GM12878 (cell line): ENCODE results near the gene APOBEC3B.

Experiments used
- GABPA ChIP-seq: IDR thresholded peaks from 2 replicates; pipeline ENCODE4 v1.6.1; 2014; ENCODE audit warnings: antibody characterized with exemption, low read depth, mild to moderate bottlenecking, inconsistent platforms
- MYC ChIP-seq: IDR thresholded peaks from 2 replicates; pipeline ENCODE4 v1.6.1; 2011; ENCODE audit warnings: mild to moderate bottlenecking, low read length, moderate library complexity, inconsistent platforms; ENCODE audit not compliant: insufficient read depth, insufficient replicate concordance, insufficient read length, severe bottlenecking
- NR2C2 ChIP-seq: IDR thresholded peaks from 2 replicates; pipeline ENCODE4 v1.6.1; 2011; ENCODE audit warnings: borderline replicate concordance, low read depth; ENCODE audit not compliant: control insufficient read depth, insufficient read length
- POLR2AphosphoS5 ChIP-seq: IDR thresholded peaks from 2 replicates; pipeline ENCODE4 v1.6.1; 2011; ENCODE audit warnings: mild to moderate bottlenecking, low read length, inconsistent platforms
- TCF3 ChIP-seq: IDR thresholded peaks from 2 replicates; pipeline ENCODE4 v1.6.1; 2012; ENCODE audit warnings: low read depth, mild to moderate bottlenecking, low read length, borderline replicate concordance; ENCODE audit not compliant: insufficient read depth
- WRNIP1 ChIP-seq: IDR thresholded peaks from 2 replicates; pipeline ENCODE4 v1.6.1; 2011; ENCODE audit warnings: low read depth, low read length, improper control_type of control experiment, borderline replicate concordance
- TF ChIP-seq, protein P1 (sequence below): fragments of 450-650 bp; conservative IDR thresholded peaks from 2 replicates; pipeline ENCODE4 v1.6.1; 2017; ENCODE audit warnings: mild to moderate bottlenecking, moderate library complexity
- TF ChIP-seq, protein P2 (sequence below), 3 experiments: IDR thresholded peaks in 2 of 3; conservative IDR thresholded peaks in 1 of 3; 2 replicates each; pipeline ENCODE4 v1.5.1; 2011; ENCODE audit warnings: low read depth in 3 of 3, low read length in 3 of 3, mild to moderate bottlenecking in 3 of 3, control low read depth in 2 of 3, moderate library complexity in 2 of 3, inconsistent platforms in 1 of 3, mixed read lengths in 1 of 3; ENCODE audit not compliant: control insufficient read depth in 2 of 3, insufficient read depth in 1 of 3; ENCODE audit errors: extremely low read depth in 1 of 3
- TF ChIP-seq, protein P3 (sequence below): IDR thresholded peaks from 2 replicates; pipeline ENCODE4 v1.6.1; 2011; ENCODE audit warnings: low read depth, mild to moderate bottlenecking, low read length, moderate library complexity, borderline replicate concordance; ENCODE audit errors: extremely low read depth
- TF ChIP-seq, protein P4 (sequence below): IDR thresholded peaks from 2 replicates; pipeline ENCODE4 v1.6.1; 2012; ENCODE audit warnings: mild to moderate bottlenecking, low read depth, low read length

DNA sequence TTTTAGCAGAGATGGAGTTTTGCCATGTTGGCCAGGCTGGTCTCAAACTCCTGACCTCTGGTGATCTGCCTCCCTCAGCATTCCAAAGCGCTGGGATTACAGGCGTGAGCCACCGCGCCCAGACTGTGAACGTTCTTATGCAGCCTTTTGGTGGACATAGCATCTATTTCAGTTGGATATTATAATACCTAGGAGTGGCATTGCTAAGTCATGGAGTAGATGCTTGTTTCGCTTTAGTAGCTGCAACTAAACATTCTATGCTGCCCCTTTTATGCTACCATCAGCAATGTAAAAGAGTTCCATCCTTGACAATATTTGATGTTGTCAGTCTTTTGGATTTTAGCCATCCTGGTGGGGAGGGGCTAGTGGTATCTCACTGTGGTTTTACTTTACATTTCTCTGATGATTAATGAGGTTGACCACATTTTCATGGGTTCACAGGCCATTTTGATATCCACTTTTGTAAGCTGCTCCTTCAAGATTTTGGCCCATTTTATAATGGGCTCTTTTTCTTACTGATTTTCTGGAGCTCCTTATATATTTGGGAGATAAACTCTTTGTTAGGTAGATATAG, 41.2 kb upstream of the APOBEC3B start:
- TF ChIP-seq, protein P1, sequence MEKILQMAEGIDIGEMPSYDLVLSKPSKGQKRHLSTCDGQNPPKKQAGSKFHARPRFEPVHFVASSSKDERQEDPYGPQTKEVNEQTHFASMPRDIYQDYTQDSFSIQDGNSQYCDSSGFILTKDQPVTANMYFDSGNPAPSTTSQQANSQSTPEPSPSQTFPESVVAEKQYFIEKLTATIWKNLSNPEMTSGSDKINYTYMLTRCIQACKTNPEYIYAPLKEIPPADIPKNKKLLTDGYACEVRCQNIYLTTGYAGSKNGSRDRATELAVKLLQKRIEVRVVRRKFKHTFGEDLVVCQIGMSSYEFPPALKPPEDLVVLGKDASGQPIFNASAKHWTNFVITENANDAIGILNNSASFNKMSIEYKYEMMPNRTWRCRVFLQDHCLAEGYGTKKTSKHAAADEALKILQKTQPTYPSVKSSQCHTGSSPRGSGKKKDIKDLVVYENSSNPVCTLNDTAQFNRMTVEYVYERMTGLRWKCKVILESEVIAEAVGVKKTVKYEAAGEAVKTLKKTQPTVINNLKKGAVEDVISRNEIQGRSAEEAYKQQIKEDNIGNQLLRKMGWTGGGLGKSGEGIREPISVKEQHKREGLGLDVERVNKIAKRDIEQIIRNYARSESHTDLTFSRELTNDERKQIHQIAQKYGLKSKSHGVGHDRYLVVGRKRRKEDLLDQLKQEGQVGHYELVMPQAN, result no peak
- TF ChIP-seq, protein P2, sequence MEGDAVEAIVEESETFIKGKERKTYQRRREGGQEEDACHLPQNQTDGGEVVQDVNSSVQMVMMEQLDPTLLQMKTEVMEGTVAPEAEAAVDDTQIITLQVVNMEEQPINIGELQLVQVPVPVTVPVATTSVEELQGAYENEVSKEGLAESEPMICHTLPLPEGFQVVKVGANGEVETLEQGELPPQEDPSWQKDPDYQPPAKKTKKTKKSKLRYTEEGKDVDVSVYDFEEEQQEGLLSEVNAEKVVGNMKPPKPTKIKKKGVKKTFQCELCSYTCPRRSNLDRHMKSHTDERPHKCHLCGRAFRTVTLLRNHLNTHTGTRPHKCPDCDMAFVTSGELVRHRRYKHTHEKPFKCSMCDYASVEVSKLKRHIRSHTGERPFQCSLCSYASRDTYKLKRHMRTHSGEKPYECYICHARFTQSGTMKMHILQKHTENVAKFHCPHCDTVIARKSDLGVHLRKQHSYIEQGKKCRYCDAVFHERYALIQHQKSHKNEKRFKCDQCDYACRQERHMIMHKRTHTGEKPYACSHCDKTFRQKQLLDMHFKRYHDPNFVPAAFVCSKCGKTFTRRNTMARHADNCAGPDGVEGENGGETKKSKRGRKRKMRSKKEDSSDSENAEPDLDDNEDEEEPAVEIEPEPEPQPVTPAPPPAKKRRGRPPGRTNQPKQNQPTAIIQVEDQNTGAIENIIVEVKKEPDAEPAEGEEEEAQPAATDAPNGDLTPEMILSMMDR (IDR thresholded peaks at IDR 0.05 in 2 of 3, conservative IDR thresholded peaks at IDR 0.05 in 1 of 3; ENCODE audit: control insufficient read depth in 2 of 3, extremely low read depth in 1 of 3, insufficient read depth in 1 of 3, low read depth in 3 of 3, low read length in 3 of 3), result no peak
- TF ChIP-seq MYC (no peak), TCF3 (no peak), POLR2AphosphoS5 (no peak), GABPA (no peak), NR2C2 (no peak), WRNIP1 (no peak)
- TF ChIP-seq, protein P3, sequence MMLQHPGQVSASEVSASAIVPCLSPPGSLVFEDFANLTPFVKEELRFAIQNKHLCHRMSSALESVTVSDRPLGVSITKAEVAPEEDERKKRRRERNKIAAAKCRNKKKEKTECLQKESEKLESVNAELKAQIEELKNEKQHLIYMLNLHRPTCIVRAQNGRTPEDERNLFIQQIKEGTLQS, result no peak
- TF ChIP-seq, protein P4, sequence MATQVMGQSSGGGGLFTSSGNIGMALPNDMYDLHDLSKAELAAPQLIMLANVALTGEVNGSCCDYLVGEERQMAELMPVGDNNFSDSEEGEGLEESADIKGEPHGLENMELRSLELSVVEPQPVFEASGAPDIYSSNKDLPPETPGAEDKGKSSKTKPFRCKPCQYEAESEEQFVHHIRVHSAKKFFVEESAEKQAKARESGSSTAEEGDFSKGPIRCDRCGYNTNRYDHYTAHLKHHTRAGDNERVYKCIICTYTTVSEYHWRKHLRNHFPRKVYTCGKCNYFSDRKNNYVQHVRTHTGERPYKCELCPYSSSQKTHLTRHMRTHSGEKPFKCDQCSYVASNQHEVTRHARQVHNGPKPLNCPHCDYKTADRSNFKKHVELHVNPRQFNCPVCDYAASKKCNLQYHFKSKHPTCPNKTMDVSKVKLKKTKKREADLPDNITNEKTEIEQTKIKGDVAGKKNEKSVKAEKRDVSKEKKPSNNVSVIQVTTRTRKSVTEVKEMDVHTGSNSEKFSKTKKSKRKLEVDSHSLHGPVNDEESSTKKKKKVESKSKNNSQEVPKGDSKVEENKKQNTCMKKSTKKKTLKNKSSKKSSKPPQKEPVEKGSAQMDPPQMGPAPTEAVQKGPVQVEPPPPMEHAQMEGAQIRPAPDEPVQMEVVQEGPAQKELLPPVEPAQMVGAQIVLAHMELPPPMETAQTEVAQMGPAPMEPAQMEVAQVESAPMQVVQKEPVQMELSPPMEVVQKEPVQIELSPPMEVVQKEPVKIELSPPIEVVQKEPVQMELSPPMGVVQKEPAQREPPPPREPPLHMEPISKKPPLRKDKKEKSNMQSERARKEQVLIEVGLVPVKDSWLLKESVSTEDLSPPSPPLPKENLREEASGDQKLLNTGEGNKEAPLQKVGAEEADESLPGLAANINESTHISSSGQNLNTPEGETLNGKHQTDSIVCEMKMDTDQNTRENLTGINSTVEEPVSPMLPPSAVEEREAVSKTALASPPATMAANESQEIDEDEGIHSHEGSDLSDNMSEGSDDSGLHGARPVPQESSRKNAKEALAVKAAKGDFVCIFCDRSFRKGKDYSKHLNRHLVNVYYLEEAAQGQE, result no peak
